Ammon's horn (tissue), 1 donor: ENCODE results near the gene DDIT4L.
A peak's percentile ranks its signal among the peaks of the same experiment; 100 is the strongest.
"Not testable (repeated sequence)": the region's sequence is repeated elsewhere in the genome, so short reads cannot be mapped to it uniquely, and the experiment has no call there.

Source experiments
- DNase-seq: peaks from one replicate; pipeline ENCODE4 v3.0.0-alpha.2; 2016; ENCODE audit warnings: low spot score

Gene DDIT4L

DNA sequence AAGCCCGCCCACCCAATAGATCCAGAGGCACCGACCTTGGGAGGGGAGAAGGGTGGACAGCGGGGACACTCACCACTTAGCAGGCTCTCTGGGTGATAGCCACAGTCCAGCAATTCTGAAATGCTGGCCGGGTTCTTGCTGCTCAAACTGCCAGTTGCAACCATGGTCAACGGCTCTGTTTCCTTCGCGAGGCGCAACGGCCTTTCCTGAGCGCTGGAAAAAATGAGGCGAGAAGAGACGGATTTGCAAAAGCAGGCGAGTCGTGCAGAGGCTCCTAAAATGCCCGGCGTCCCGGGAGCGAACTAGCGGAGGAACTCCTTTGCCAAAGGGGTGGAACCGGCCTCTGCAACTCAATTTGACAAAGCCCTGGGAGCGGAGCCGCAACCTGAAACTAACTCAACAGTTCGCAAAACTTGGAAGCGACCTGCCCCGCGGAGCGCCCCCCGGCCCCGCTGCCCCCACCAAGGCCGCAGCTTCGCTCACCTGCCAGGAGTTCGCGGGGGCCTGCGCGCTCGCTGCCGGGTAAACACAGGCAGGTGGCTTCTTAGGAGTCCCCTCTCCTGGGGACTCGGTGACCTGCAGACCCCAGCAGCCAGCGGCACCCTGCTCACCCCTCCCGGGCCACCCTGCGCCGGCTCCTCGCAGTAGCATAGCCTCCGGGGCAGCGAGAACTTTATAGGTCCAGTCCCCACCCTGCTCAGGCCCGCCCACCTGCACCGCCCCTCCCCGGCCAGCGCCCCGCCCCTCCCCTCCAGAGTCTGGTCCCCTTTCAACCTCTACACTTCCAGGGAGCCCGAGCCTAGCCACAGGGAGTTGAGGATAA lies at the start of gene DDIT4L:
DDIT4L (minus strand) TSS at position 649 of the 823 bp plus-strand sequence; CDS start at position 164, 485 bp downstream.
- DNase-seq, result peak; percentile 17

DNA sequence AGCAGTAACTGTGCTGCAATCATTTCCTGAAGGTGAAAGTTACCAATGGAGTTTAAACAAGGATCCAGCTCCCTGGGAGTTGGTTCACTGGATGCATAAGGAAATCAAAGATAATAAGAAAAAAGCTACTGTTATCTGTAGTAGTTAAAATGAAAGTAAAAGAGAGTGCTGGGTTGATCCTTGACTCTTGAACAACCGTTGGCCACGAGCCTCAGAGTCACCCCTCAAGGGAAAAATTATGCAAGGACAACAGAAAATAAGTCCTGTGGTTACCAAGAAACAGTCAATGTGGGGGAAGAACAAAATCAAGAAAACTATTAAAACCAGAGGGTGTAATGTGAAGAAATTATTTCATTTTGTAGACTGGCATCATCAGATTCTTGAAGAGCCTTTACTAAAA lies 49.7 kb upstream of the DDIT4L start:
- no peak for DNase-seq

GRCh38 chr4:100224721-100225120 lies 34.5 kb upstream of the DDIT4L start:
- DNase-seq, result no peak

DNA sequence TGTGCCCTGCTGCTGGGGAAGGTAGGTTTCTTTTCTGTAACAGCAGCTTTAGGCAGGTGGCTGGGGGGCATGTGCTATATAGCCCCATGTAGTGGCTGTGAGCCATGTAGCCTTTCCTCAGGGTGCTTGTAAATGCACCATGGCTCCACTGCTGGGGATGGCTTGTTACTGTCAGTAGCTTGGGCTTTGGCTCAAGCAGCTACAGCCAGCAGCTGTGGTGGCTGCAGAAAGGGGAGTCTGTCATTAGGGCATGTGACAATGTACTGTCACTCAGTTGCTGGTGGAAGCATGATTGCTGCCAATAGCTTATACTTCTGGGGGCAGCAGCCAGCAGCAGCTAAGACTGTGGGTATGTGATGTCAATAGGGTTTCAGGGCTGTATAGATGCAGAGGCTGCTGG lies 33.9 kb upstream of the DDIT4L start:
- no peak for DNase-seq

DNA sequence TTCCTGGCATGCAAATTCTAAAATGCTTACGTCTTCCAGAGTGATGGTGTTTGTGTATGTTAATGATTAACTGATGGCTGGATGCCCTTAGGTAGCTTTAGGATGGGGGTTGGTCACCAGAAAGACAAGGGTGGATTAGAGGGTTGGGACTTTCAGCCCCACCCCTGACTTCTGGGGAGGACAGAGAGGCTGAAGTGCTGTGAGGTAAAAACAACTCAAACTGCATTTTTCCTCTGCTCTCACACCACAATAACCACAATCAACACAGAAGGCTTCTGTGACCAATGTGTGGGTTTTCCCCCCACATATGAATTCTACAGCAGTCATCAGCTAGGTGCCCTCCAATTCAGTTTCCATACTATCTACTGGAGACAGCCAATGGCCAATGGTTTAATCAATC lies 18.7 kb upstream of the DDIT4L start:
- no peak for DNase-seq

GRCh38 chr4:100208459-100208858 lies 18.2 kb upstream of the DDIT4L start:
- no peak for DNase-seq

DNA sequence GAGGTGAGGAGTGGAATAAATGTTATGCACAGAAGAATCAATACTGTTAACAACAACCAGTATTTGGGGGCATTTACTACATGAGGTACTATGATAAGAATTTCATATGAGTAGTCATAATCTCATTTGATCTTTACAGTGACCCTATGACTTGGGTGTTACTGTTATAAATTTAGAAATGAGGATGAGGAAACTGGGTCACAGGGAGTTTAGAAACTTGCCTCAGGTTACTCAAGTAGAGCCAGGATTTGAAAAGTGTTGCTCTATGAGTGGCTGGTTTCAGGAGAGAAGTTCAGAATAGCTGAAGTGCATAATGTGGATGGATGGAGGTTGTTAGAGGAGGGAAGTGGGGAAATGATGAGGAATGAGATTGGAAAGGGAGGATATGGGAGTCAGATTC lies 16.6 kb upstream of the DDIT4L start:
- DNase-seq, result no peak

DNA sequence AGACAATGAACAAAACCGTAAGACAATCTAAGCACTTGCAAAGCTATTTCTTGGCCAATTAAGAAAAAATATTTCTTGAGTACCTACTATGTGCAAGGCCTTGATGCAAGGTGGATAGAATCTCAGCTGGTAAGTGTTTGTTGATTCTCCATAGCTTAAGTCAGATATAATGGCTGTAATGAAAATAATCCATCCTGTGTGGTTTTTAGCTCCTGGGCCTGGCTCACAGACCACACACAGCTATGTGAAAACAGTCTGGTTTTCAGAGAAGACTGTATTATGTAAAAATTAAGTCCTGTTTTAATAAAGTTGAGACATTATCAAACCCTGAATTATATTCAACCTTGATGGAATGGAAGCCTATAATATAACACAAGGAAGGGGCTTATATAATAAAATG lies 7.8 kb upstream of the DDIT4L start:
- DNase-seq, result no peak

- DNase-seq, result not testable (repeated sequence)
Measured at GRCh38 chr4:100196388-100197071, 6.3 kb upstream of the DDIT4L start.

DNA sequence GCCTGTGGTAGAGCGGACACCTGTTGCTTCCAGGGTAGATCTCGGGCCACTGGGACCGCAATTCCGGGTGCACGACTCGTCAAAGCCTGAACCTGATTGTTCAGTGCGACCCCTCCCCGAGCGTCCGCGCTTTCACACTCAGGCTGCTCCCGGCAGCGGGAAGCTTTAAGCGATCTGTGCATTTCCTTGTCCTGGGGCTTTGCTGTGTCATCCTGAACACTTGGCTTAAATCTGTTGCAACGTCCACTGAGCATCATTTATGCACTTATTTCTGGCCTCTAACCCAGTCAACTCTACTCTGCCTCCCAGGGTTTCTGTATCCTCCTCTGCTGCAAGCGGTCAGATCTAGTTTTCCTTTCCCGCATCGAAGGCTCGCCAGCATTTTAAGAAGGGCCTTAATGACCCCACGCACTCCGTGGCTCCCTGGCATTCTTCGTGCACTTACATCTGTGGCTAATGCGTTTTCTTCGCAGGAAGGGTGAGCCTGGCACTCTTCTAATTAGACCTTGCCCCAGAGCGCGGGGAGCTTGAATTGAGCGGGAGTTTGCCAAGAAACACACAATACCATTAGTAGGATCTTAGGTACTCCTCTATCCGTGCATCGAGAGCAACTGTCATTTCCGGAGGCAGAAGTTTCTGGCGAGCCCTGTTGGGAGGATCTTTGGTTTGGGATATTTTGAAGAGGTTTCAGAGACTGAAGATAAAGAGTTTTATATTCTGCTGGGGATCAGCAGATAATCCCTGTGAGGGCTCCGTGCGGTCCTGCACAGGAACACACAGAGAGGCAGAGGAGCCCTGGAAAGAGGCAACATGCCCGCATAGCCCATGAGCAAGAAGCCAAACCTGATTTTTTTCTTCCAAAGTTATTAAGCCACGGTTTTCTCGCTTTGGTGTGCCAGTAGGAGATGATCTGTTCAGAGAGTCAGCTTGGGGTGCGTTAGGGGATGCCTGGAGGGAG lies 654 bp upstream of the DDIT4L start:
- peak; percentile 8 for DNase-seq

- no peak for DNase-seq
Measured at GRCh38 chr4:100188829-100189228, 1.4 kb downstream of the DDIT4L start.

DNA sequence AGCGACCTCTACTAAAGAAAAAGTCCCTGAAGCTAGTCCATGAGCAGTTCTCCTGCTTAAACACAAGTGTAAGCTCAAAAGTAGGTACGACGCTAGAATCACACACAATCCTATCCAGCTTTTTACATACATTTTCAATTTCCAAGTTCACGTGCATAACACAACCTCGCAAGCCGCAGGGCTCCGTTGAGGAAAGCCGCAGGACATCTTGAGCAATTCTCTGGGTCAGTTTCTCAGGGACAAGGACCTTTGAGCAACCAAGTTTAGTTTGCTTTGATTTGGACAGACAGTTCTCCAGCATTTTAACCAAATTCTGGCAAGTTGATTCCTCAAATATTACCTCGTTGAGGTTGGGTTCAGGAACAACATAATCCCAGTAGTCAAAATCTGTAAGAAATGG lies 2.5 kb downstream of the DDIT4L start:
- no peak for DNase-seq

DNA sequence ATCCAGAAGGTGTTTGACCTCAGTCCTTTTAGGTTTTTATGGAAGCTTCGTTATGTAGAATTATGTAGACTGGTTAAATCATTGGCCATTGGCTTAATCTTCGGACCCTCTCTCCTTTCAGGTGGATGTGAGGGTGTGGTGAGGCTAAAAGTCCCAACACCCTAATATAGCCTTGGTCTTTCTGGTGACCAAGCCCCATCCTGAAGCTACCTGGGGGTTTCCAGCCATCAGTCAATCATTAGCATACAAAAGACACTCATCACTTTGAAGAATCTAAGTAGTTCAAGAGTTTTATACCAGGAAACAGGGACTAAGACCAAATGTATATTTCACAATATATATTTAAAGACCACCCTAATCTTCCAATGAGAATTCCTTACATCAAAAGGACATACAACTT lies 5.5 kb downstream of the DDIT4L start:
- no peak for DNase-seq

GRCh38 chr4:100177855-100178254 lies 12.4 kb downstream of the DDIT4L start:
- no peak for DNase-seq

DNA sequence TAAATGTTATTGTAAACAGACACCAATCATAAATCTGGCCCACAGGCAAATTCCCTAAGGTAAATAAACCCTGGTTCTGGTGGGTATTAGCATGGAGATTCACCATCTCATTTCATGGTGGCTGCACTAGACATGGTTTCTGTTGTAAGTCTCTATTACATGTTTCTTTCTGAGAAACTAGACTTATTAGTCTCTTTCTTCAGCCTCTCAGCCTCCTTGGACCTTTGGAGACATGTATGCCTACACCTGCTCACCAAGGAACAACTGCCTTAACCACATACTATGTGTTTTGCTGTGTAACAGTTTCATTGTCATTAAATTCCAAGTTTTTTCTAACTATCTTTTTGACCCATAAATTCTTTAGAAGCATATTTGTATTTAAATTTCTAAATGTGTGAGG lies 13.1 kb downstream of the DDIT4L start:
- no peak for DNase-seq

DNA sequence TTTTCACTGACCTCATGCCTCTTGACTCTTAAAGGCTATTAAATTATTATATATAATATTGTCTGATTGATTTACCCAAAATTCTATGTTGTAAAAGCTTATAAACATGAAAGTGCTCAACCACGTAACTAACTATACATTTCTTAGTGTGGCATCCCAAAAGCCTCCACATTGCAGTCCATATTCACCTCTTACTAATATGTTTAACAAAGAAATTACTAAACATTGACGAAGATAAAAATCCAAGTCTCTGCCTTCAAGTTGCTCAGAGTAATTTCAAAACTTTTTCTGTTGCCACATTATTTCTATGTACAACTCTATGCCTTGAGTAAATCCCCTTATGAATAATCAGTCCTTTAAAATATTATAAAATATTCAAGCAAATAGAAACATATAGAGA lies 14.4 kb downstream of the DDIT4L start:
- no peak for DNase-seq

DNA sequence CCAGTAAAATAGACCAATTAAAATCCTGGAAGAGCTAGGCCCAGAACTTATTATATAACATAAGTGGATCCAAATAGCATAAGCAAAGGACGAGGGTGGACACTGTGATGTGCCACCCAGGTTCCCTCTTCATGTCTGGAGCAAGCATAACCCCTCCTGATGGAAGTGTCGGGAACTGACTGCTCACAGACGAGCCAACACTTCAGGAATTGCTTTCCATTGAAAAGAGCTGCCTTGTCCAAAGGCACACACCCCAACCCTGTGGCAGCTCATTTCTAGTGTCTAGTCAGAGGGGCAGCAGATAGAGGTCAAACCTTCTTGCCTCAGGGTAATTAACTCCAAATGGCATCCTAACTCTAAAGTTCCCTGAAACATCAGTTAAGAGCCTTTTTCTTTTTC lies 15.3 kb downstream of the DDIT4L start:
- DNase-seq, result no peak

- no peak for DNase-seq
Measured at GRCh38 chr4:100170986-100171385, 19.3 kb downstream of the DDIT4L start.

GRCh38 chr4:100169491-100170485 lies 20.5 kb downstream of the DDIT4L start:
- DNase-seq, result peak; percentile 32

DNA sequence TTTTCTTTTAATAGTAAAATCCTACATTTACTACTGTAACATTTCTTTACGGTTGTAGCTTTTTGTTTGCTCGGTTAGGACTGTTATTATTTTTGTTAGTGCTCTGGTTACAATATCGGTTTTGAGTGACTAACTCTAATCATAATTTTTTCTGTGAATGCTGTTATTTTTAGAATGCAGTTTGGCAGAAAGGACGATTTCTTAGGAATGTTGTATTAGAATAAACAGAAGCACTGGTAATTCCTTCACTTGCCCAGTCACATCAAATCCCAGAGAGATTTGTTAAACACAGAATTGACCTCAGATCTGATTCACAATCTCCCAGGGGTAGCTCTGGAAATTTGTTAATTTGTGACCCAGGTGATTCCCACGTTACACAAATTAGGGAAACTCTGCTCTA lies 21.7 kb downstream of the DDIT4L start:
- no peak for DNase-seq
